ENCODE results near the gene LINC01488. TPM values are rescaled to one million over a fixed set of nuclear protein-coding genes. Genes with fewer than 3 reads are reported as not detected.

The LINC01488 gene
- total RNA-seq, 2 experiments from 2014 or later, result not detected

DNA sequence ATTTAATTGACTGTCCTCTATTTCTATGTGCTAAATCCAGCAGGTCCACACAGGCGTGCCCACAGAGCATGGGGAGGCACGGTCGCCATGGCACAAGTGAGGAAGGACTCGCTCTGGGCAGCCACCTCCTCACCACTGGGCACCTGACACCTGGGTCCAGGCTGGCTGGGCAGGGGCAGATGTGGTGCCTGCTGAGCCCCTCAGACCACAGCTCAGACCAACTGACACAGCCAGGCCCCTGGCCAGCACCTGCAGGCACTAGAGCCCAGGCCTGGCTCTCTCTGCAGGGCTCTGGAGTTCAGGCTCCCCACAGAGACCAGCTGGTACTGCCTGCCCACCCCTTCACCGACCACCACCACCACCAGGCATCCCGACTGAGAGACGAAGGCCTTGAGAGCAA is 27.9 kb downstream of the LINC01488 start:
- H3K27me3 Mint-ChIP-seq (ENCODE audit: low read depth), result no peaks in the 10 kb centered on the region
- peaks cover 3% of the 10 kb centered on the region for H3K4me1 Mint-ChIP-seq (ENCODE audit: low read depth)
- CTCF ChIA-PET, result no interaction called here
- no peak for DNase-seq
- H3K4me3 Mint-ChIP-seq, result no peak overlapping the region
- intact Hi-C loops (cut with micrococcal nuclease), result no loop called here
- H3K9me3 Mint-ChIP-seq, result peaks cover 7% of the 10 kb centered on the region
- no peaks in the 10 kb centered on the region for H3K36me3 Mint-ChIP-seq (ENCODE audit: low read depth)
- H3K27ac Mint-ChIP-seq, result no peak overlapping the region

DNA sequence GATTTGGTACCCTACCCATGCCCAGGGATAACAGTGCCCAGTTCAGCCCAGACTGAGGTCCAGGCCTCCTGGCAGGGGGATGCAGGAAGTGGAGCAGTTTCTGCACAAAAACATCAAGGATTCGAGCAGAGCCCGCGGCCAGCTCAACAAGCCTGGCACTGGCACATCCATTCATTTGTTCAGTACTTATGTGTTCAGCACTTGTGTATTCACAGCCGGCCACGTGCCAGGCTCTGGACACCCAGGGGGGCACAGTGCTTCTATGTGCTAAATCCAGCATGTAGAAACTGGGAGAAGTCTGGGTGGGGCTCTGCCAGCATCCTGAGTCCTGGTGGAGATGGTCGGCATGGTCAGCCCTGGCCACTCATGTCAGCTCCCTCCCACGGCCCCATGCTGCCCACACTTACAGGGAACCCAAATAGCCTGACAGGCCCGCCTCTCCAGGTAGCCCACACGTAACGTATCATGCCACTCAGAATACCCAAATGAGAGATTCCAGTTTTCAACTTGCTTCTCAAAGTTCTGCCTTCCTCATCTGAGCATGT is 28.5 kb downstream of the LINC01488 start:
- intact Hi-C loops (cut with micrococcal nuclease), result no loop called here
- CTCF ChIA-PET, result no interaction called here
- H3K27me3 Mint-ChIP-seq (ENCODE audit: low read depth), result no peaks in the 10 kb centered on the region
- H3K4me3 Mint-ChIP-seq, result no peak overlapping the region
- H3K27ac Mint-ChIP-seq, result no peak overlapping the region
- H3K9me3 Mint-ChIP-seq, result peaks cover 7% of the 10 kb centered on the region
- peaks cover 3% of the 10 kb centered on the region for H3K4me1 Mint-ChIP-seq (ENCODE audit: low read depth)
- no peak for DNase-seq
- H3K36me3 Mint-ChIP-seq (ENCODE audit: low read depth), result no peaks in the 10 kb centered on the region

- no peak for DNase-seq
- Mint-ChIP-seq H3K9me3 (peaks cover 8% of the 10 kb centered on the region), H3K4me1 (ENCODE audit: low read depth) (peaks cover 3% of the 10 kb centered on the region), H3K36me3 (ENCODE audit: low read depth) (no peaks in the 10 kb centered on the region), H3K27me3 (ENCODE audit: low read depth) (no peaks in the 10 kb centered on the region), H3K4me3 (no peak overlapping the region), H3K27ac (no peak overlapping the region)
- CTCF ChIA-PET, result no interaction called here
- intact Hi-C loops (cut with micrococcal nuclease), result no loop called here
These were observed 29.3 kb downstream of the LINC01488 start for GRCh38 chr11:69510471-69511357.

DNA sequence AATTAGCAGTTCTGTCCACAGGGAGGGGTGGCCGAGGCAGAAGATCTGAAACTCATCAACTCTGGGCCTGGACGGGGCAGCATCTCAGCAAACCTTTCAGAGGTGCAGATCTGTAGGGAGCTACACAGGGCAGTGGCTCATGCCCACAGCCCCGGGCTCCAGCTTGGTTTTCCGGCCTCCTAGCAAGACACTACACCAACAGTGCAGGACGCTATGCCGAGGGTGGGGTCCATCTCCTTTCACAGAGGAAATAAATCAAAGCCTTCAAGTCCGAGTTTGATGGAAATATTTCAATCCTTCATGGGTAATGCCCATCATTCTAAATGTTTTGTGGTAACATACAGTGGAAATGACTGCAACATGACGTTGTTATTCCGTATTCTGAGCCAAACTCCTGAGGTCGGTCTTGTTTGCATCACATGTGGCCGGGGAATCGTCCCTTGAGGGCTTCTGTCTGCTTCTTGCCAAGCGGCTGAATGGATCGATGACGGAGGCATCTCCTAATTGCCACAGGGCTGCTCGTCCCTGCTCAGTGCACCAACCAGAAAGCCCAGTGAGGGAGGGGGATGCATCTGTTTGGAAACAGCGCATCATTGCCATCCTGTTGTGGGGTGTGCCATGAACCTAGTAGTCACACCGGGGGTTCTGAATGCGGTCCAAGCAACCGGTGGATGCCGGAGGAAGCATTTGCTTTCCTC is 30.0 kb downstream of the LINC01488 start:
- H3K27ac Mint-ChIP-seq, result no peak overlapping the region
- peaks cover 3% of the 10 kb centered on the region for H3K4me1 Mint-ChIP-seq (ENCODE audit: low read depth)
- H3K36me3 Mint-ChIP-seq (ENCODE audit: low read depth), result no peaks in the 10 kb centered on the region
- peaks cover 3% of the 10 kb centered on the region for H3K9me3 Mint-ChIP-seq
- CTCF ChIA-PET, result no interaction called here
- peaks cover 2% of the 10 kb centered on the region for H3K27me3 Mint-ChIP-seq (ENCODE audit: low read depth)
- H3K4me3 Mint-ChIP-seq, result no peak overlapping the region
- intact Hi-C loops (cut with micrococcal nuclease), result no loop called here
- no peak for DNase-seq

- peaks cover 3% of the 10 kb centered on the region for H3K4me1 Mint-ChIP-seq (ENCODE audit: low read depth)
- CTCF ChIA-PET, result no interaction called here
- DNase-seq, result no peak
- no peak overlapping the region for H3K27ac Mint-ChIP-seq
- H3K36me3 Mint-ChIP-seq (ENCODE audit: low read depth), result peaks cover 3% of the 10 kb centered on the region
- no peak overlapping the region for H3K4me3 Mint-ChIP-seq
- intact Hi-C loops (cut with micrococcal nuclease), result no loop called here
- H3K9me3 Mint-ChIP-seq, result peaks cover 4% of the 10 kb centered on the region
- H3K27me3 Mint-ChIP-seq (ENCODE audit: low read depth), result peaks cover 2% of the 10 kb centered on the region
These were observed 30.7 kb downstream of the LINC01488 start for GRCh38 chr11:69512136-69512535.

- CTCF ChIA-PET, result no interaction called here
- Mint-ChIP-seq H3K9me3 (peaks cover 6% of the 10 kb centered on the region), H3K27me3 (ENCODE audit: low read depth) (peaks cover 2% of the 10 kb centered on the region), H3K4me1 (ENCODE audit: low read depth) (peaks cover 3% of the 10 kb centered on the region), H3K27ac (no peak overlapping the region), H3K4me3 (no peak overlapping the region), H3K36me3 (ENCODE audit: low read depth) (peaks cover 3% of the 10 kb centered on the region)
- intact Hi-C loops (cut with micrococcal nuclease), result no loop called here
- DNase-seq, result no peak
These were observed 31.3 kb downstream of the LINC01488 start for GRCh38 chr11:69512790-69513189.

DNA sequence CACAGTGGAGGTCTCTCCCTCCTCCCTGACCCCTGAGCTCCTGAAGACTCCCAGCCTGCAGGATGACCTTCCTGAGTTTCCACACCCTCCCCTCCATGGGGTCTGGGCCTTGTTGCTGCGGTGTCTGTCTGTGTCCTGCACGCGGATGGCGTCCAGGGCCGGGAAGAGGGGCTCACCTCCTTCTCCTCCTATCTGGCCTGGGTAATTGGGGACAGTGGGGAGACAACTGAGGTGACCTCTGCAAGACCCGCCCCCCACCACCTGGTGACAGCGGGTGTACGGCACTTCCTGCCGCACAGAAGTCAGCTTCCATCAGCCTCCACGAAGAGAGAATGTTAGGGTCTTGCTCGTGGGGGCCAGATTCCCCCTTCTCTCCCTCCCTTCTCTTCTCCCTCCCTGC is 31.7 kb downstream of the LINC01488 start:
- H3K4me3 Mint-ChIP-seq, result no peak overlapping the region
- H3K27me3 Mint-ChIP-seq (ENCODE audit: low read depth), result peaks cover 2% of the 10 kb centered on the region
- H3K4me1 Mint-ChIP-seq (ENCODE audit: low read depth), result peaks cover 3% of the 10 kb centered on the region
- CTCF ChIA-PET, result no interaction called here
- H3K27ac Mint-ChIP-seq, result no peak overlapping the region
- H3K36me3 Mint-ChIP-seq (ENCODE audit: low read depth), result peaks cover 3% of the 10 kb centered on the region
- intact Hi-C loops (cut with micrococcal nuclease), result no loop called here
- DNase-seq, result no peak
- peaks cover 8% of the 10 kb centered on the region for H3K9me3 Mint-ChIP-seq

DNA sequence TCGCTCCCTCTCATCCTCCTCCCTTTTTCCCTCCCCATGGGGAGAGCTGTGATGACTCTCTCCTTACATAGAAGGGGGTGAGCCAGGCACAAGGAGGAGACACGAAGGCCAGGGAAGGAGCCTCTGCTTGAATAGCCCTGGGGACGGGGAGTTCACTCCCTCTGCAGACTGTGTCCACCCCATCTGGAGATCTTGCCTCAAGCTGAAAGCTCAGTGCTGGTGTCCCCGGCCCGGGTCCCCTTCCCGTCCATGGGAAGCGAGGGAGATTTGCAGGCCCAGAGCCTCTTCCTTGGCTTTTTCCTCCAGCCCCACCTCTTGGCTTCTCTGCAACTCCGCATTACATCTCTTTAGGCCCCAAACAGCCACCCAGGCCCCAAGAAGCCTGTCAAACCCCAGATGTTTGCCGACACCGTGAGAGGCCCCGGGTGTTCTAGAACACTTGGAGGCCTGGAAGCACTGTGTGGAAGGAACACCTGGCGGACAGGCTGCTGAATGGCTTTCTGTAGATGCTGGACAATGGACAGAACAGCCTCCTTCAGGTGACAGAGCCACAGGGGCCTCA is 32.3 kb downstream of the LINC01488 start:
- Mint-ChIP-seq H3K27ac (no peak overlapping the region), H3K27me3 (ENCODE audit: low read depth) (peaks cover 2% of the 10 kb centered on the region), H3K36me3 (ENCODE audit: low read depth) (peaks cover 3% of the 10 kb centered on the region), H3K4me3 (no peak overlapping the region), H3K4me1 (ENCODE audit: low read depth) (peaks cover 3% of the 10 kb centered on the region), H3K9me3 (peaks cover 12% of the 10 kb centered on the region)
- DNase-seq, result no peak
- intact Hi-C loops (cut with micrococcal nuclease), result no loop called here
- CTCF ChIA-PET, result no interaction called here

GRCh38 chr11:69514771-69515170 is 33.3 kb downstream of the LINC01488 start:
- no peak for DNase-seq
- H3K4me3 Mint-ChIP-seq, result no peak overlapping the region
- CTCF ChIA-PET, result no interaction called here
- peaks cover 3% of the 10 kb centered on the region for H3K36me3 Mint-ChIP-seq (ENCODE audit: low read depth)
- H3K27me3 Mint-ChIP-seq (ENCODE audit: low read depth), result peaks cover 2% of the 10 kb centered on the region
- peaks cover 12% of the 10 kb centered on the region for H3K9me3 Mint-ChIP-seq
- no peak overlapping the region for H3K27ac Mint-ChIP-seq
- H3K4me1 Mint-ChIP-seq (ENCODE audit: low read depth), result no peaks in the 10 kb centered on the region
- intact Hi-C loops (cut with micrococcal nuclease), result no loop called here

DNA sequence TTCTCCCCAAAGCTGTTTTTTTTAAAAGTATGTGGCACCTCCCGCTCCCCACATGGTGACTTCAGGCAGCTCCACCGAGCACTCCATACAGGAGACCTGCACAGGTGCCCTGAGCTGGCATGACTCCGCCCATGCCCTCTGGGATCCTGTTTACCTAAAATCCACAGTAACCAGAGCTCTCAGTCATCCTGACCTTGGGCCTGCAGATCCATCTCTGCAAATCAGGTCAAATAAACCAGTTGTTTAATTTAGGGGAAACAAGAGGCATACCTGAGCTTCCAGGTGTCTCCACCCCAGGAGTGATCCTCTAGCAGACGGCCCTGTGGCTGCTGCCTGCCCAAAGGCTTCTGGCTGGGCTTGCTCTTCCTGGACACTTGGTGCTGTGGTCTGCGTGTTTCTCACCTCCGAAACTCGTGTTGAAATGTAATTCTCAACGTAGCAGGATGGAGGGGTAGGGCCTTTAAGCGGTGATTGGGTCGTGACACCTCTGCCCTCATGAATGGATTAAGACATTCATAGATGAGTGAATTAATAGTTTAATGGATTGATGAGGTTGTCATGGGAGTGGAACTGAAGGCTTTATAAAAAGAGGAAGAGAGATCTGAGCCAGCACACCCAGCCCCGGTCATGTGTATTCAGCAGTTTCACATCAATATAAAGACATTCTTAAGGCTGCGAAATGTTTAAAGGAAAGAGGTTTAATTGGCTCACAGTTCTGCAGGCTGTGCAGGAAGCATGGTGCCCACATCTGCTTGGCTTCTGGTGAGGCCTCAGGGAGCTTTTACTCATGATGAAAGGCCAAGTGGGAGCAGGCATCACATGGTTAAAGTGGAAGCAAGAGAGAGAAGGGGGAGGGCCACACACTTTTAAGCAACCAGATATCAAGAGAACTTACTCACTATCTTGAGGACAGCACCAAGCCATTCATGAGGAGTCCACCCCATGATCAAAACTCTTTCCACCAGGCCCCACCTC is 34.1 kb downstream of the LINC01488 start:
- intact Hi-C loops (cut with micrococcal nuclease), result no loop called here
- Mint-ChIP-seq H3K4me3 (no peak overlapping the region), H3K27ac (no peak overlapping the region), H3K4me1 (ENCODE audit: low read depth) (no peaks in the 10 kb centered on the region), H3K36me3 (ENCODE audit: low read depth) (peaks cover 3% of the 10 kb centered on the region), H3K27me3 (ENCODE audit: low read depth) (peaks cover 2% of the 10 kb centered on the region), H3K9me3 (peaks cover 12% of the 10 kb centered on the region)
- CTCF ChIA-PET, result no interaction called here
- DNase-seq, result no peak

DNA sequence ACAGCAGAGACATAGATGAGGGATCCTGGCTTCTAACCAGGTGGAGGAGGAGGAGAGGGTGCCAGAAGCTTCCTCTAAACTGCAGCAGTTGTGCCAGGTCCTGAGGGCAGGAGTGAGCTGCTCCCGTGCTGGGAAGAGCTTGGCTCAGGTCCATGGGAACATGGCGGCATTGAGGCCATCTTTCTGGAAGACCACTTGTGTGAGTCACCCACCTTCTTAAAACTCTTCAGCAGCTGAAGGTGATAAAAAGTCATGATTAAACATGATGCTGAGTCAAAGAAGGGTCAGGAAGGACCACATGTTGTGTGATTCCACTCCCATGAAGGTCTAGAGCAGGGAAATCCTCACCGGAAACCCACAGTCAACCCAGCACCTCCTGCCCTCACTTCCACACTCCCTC is 35.1 kb downstream of the LINC01488 start:
- intact Hi-C loops (cut with micrococcal nuclease), result no loop called here
- no peak for DNase-seq
- Mint-ChIP-seq H3K27ac (no peak overlapping the region), H3K9me3 (peaks cover 12% of the 10 kb centered on the region), H3K36me3 (ENCODE audit: low read depth) (peaks cover 3% of the 10 kb centered on the region), H3K4me3 (no peak overlapping the region), H3K4me1 (ENCODE audit: low read depth) (no peaks in the 10 kb centered on the region), H3K27me3 (ENCODE audit: low read depth) (peaks cover 2% of the 10 kb centered on the region)
- CTCF ChIA-PET, result interaction anchor here (0.5 kb wide), 1 partner anchor 150 kb away, joined by 3 read pairs; no protein-coding TSS in a partner anchor

Data from activated naive CD4-positive, alpha-beta T cell treated with anti-CD3 and anti-CD28 coated beads for 36 hours (primary cell).